Measurements from ENCODE around the gene SLC41A3. TPM values are rescaled to one million over a fixed set of nuclear protein-coding genes. Genes with fewer than 3 reads are reported as not detected.

SLC41A3 gene
- total and polyA plus RNA-seq, 4 donors: 9.3 to 19.8 (median 12.7) TPM

DNA sequence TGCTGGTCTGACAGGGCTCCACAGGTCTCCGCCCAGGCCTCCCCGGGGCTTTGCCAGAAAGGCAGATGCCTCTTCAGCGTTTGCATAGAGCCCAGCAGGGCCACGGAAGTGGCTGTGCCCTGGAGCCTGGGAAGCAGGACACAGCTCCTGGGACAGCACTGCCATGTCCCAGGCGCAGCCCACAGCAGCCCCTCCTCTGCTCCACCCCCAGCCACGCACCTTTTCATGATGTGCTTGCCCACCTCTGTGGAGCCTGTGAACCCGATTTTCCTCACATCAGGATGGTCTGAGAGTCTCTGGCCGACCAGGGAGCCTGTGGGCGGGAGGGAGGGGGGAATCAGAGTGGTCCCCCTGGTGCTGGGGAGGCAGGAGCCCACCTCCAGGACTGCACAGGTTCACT, 33.9 kb upstream of the SLC41A3 start:
- Histone ChIP-seq H3K36me3 (ENCODE audit: control insufficient read depth in 4 of 4, insufficient read depth in 3 of 4, low read depth in 1 of 4, low read length in 3 of 4) (peaks cover 10 to 63% (median 54%) of the 10 kb centered on the region in 4 donors), H3K27ac (ENCODE audit: low read depth in 1 of 2, low read length in 2 of 2) (no peak overlapping the region), H3K4me3 (ENCODE audit: low read depth in 1 of 3, low read length in 3 of 3) (no peak overlapping the region), H3K9me3 (ENCODE audit: control insufficient read depth in 4 of 4, low read length in 3 of 4) (no peaks in the 10 kb centered on the region), H3K9ac (ENCODE audit: low read depth in 1 of 2, low read length in 2 of 2) (no peak overlapping the region), H3K27me3 (ENCODE audit: control insufficient read depth in 4 of 4, insufficient read depth in 4 of 4, low read length in 3 of 4) (no peaks in the 10 kb centered on the region), H3K4me1 (ENCODE audit: control insufficient read depth in 4 of 4, insufficient read depth in 4 of 4, low read length in 3 of 4) (no peaks in the 10 kb centered on the region)
- DNase-seq (ENCODE audit: low spot score): peak; percentile 27
- TF ChIP-seq, protein P1, sequence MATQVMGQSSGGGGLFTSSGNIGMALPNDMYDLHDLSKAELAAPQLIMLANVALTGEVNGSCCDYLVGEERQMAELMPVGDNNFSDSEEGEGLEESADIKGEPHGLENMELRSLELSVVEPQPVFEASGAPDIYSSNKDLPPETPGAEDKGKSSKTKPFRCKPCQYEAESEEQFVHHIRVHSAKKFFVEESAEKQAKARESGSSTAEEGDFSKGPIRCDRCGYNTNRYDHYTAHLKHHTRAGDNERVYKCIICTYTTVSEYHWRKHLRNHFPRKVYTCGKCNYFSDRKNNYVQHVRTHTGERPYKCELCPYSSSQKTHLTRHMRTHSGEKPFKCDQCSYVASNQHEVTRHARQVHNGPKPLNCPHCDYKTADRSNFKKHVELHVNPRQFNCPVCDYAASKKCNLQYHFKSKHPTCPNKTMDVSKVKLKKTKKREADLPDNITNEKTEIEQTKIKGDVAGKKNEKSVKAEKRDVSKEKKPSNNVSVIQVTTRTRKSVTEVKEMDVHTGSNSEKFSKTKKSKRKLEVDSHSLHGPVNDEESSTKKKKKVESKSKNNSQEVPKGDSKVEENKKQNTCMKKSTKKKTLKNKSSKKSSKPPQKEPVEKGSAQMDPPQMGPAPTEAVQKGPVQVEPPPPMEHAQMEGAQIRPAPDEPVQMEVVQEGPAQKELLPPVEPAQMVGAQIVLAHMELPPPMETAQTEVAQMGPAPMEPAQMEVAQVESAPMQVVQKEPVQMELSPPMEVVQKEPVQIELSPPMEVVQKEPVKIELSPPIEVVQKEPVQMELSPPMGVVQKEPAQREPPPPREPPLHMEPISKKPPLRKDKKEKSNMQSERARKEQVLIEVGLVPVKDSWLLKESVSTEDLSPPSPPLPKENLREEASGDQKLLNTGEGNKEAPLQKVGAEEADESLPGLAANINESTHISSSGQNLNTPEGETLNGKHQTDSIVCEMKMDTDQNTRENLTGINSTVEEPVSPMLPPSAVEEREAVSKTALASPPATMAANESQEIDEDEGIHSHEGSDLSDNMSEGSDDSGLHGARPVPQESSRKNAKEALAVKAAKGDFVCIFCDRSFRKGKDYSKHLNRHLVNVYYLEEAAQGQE (IDR thresholded peaks at IDR 0.05): no peak
- TF ChIP-seq EGR1 (IDR thresholded peaks at IDR 0.05; ENCODE audit: low read depth in 2 of 2) (no peak), YY1 (IDR thresholded peaks at IDR 0.05) (no peak), HNF4G (IDR thresholded peaks at IDR 0.05) (no peak), RXRA (IDR thresholded peaks at IDR 0.05) (no peak)
- 63% methylated on average over 9 of the region's 9 CpGs for WGBS

DNA sequence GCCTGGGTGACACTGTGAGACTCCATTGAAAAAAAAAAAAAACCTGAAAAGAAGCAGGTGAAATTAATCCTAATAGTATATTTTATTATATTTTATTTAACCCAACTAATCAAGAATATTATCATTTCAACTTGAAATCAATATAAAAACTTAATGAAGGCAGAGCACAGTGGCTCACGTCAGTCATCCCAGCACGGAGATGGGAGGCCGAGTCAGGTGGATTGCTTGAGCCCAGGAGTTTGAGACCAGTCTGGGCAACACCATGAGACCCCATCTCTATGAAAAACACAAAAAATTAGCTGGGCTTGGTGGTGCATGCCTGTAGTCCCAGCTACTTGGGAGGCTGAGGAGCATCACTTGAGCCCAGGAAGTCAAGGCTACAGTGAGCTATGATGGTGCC, 33.3 kb upstream of the SLC41A3 start:
- WGBS: 98% methylated on average over 3 of the region's 3 CpGs
- Histone ChIP-seq H3K9ac (ENCODE audit: low read depth in 1 of 2, low read length in 2 of 2) (no peak overlapping the region), H3K4me1 (ENCODE audit: control insufficient read depth in 4 of 4, insufficient read depth in 4 of 4, low read length in 3 of 4) (no peaks in the 10 kb centered on the region), H3K4me3 (ENCODE audit: low read depth in 1 of 3, low read length in 3 of 3) (no peak overlapping the region), H3K9me3 (ENCODE audit: control insufficient read depth in 4 of 4, low read length in 3 of 4) (no peaks in the 10 kb centered on the region), H3K36me3 (ENCODE audit: control insufficient read depth in 4 of 4, insufficient read depth in 3 of 4, low read depth in 1 of 4, low read length in 3 of 4) (peaks cover 11 to 61% (median 55%) of the 10 kb centered on the region in 4 donors), H3K27me3 (ENCODE audit: control insufficient read depth in 4 of 4, insufficient read depth in 4 of 4, low read length in 3 of 4) (no peaks in the 10 kb centered on the region), H3K27ac (ENCODE audit: low read depth in 1 of 2, low read length in 2 of 2) (no peak overlapping the region)
- DNase-seq (ENCODE audit: low spot score): peak; percentile 9
- TF ChIP-seq JUND (IDR thresholded peaks at IDR 0.05) (no peak), HNF4G (IDR thresholded peaks at IDR 0.05) (no peak), CTCF (IDR thresholded peaks at IDR 0.05; ENCODE audit: low read depth, low read length, missing input control) (no peak), SP1 (IDR thresholded peaks at IDR 0.05) (no peak), FOXA2 (IDR thresholded peaks at IDR 0.05) (no peak)
- TF ChIP-seq, protein P1 (IDR thresholded peaks at IDR 0.05): no peak

All from liver (tissue), 9 donors.